Daoy (cell line): ENCODE results near the gene RAB3A. TPM values are rescaled to one million over a fixed set of nuclear protein-coding genes. Genes with fewer than 3 reads are reported as not detected.
A peak's percentile ranks its signal among the peaks of the same experiment; 100 is the strongest.
"Not testable (repeated sequence)": the region's sequence is repeated elsewhere in the genome, so short reads cannot be mapped to it uniquely, and the experiment has no call there.

ENCODE experiments used
- DNase-seq: peaks from one replicate; pipeline ENCODE4 v3.0.0-alpha.2; 2015; ENCODE audit warnings: low read depth
- total RNA-seq: library from RNA; depleted of rRNA; stranded (reverse); fragments of >200 nt; shearing (Covaris generic); gene quantifications from 2 replicates; pipeline ENCODE4 v1.2.3, GENCODE V29; 2014

RAB3A gene
- total RNA-seq, 1 experiment from 2014 or later: 0.23 TPM

- peak; percentile 69 for DNase-seq
These were observed 20.1 kb upstream of the RAB3A start for GRCh38 chr19:18223860-18224524.

GRCh38 chr19:18221815-18222725 is 18.2 kb upstream of the RAB3A start:
- DNase-seq: no peak

- DNase-seq: no peak
These were observed 16.9 kb upstream of the RAB3A start for GRCh38 chr19:18220632-18221275.

- DNase-seq: peak; percentile 54
These were observed 16.2 kb upstream of the RAB3A start for GRCh38 chr19:18219911-18220631.

GRCh38 chr19:18218600-18218999 is 14.8 kb upstream of the RAB3A start:
- DNase-seq: no peak

GRCh38 chr19:18218159-18218558 is 14.3 kb upstream of the RAB3A start:
- no peak for DNase-seq

- DNase-seq: no peak
These were observed 12.9 kb upstream of the RAB3A start for GRCh38 chr19:18216789-18217188.

GRCh38 chr19:18214779-18215433 is 11.1 kb upstream of the RAB3A start:
- peak; percentile 69 for DNase-seq

GRCh38 chr19:18211683-18212082 is 7.8 kb upstream of the RAB3A start:
- no peak for DNase-seq

- DNase-seq: not testable (repeated sequence)
These were observed 6.1 kb upstream of the RAB3A start for GRCh38 chr19:18209912-18210311.

- DNase-seq: peak; percentile 72
These were observed 4.5 kb upstream of the RAB3A start for GRCh38 chr19:18208098-18208951.

- no peak for DNase-seq
These were observed 2.2 kb upstream of the RAB3A start for GRCh38 chr19:18206018-18206417.

GRCh38 chr19:18205200-18205892 is 1.5 kb upstream of the RAB3A start:
- DNase-seq: peak; percentile 73

GRCh38 chr19:18204394-18205199 is 755 bp upstream of the RAB3A start:
- no peak for DNase-seq

- no peak for DNase-seq
These were observed 407 bp downstream of the RAB3A start for GRCh38 chr19:18203408-18203862.

GRCh38 chr19:18202778-18203407 is 949 bp downstream of the RAB3A start:
- DNase-seq: no peak

GRCh38 chr19:18202397-18202777 is 1.5 kb downstream of the RAB3A start:
- no peak for DNase-seq

- DNase-seq: no peak
These were observed 5.5 kb downstream of the RAB3A start for GRCh38 chr19:18198374-18198773.
